Dedifferentiated amniotic fluid mesenchymal stem cell (primary cell): Measurements from ENCODE around the gene B4GALT2.
A peak's percentile ranks its signal among the peaks of the same experiment; 100 is the strongest.

Source experiments
- DNase-seq: peaks from one replicate; pipeline ENCODE4 v3.0.0-alpha.2; 2016; ENCODE audit errors: extremely low spot score

Gene B4GALT2

DNA sequence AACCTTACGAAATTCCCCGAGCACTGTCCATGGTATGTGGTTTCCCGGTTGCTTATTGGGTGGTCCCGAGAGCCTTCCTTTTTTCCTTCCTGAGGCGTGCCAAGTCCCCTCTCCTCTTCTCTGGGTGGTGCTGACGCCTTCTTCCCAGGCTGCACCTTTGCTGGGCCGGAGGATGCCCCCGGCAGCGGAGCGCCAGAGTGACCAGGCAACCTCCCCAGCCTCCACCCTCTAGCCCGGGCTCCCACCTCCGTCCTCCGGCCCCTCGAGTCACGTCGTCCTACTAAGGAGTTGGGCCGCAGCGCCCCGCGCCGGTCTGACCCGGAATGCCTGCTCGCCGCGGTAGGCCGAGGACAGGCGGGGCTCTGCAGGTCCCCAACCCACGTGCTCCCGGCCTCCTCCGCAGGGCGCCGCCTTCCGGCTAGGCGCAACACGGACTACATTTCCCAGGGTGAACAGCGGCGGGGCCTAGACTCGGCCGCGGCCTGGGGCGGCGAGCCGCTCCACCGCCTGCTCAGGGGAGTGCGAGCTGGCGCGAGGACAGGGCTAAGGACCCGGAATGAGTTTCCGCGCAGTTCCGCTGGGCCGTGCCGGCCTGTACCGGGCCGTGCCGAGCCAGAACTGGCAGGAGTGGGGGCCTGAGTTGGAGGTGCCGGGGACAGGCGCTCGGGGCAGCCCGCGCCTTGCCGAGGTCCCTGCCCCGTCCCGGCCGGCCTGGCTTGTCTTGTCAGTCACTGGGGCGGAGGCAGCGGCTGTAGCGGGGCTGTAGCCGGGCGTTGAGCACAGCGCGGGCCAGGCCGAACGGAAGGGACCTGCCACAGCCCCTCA is 32.6 kb upstream of the B4GALT2 start, which contains the start of gene IPO13:
TSS of gene IPO13 (plus strand) at position 715 of the 825 bp plus-strand sequence. CDS start 651 bp downstream, outside the sequence.
- peak; percentile 94 for DNase-seq

DNA sequence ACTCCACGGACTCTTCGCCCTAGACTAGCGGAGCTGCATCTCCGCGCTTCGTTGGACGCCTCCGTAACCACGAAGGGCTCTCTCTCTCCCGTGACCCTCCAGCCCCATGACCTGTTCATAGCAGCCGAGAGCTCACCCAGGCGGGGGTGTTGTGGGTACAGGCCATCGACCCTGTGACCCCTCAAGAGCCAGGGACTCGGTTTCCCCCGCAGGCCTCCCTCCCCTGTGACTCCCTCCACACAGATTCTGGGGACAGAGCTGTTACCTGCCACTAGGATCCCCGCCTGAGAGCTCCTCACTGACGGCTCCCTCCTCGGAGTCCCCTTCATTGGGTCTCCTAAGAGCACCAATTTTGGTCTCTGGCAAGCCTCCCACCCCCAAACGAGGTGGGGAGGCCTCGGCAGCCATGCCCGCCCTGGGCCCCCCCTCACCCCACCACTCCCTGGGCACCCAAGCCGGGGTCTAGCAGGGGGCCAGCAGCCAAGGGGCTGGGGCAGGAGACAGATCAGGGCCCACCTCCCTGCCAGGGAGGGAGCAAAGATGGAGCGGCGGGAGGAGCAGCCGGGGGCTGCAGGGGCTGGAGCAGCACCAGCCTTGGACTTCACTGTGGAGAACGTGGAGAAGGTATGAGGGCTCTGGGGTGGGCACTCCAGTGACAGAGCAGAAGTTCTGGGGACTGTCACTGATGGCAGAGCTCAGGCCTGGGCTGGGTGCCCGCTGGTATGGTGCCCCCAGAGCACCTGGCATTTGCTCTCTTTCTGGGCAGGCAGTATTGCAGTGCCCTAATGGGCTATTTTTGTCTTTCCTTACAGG is 31.7 kb upstream of the B4GALT2 start:
- DNase-seq = no peak

DNA sequence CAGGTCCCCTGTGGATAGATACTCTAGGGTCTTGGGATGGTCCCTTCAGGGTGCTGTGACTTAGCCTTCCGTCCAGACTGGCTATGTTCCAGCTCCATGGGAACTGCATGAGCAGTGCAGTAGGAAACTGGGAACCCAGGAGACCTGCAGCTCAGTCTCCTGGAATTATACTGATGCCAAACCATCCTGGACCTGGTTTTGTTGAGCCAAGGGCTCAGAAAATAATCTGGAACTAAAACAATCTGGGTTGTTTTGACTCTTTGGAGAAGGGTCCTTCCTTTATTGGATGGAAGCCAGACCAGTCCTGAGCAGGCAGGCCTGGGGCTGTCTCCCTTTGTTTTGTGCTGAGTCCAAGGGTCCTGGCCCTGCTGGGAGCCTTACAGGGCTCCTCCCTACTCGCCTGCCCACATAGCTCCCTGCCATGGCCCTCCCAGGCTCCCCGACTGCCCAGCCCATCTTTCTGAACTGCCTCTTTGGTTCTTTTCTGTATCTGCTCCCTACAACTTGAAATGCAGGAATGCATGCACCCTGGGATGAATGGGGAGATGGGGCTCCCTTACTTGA is 31.1 kb upstream of the B4GALT2 start:
- no peak for DNase-seq

DNA sequence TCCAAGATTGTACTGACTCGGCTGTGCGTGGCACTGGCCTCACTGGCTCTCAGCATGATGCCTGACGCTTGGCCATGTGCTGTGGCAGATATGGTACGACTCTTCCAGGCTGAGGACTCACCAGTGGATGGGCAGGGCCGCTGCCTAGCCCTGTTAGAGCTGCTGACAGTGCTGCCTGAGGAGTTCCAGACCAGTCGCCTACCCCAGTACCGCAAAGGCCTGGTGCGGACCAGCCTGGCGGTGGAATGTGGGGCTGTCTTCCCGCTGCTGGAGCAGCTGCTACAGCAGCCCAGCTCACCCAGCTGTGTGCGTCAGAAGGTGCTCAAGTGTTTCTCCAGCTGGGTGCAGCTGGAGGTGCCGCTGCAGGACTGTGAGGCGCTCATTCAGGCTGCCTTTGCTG is 29.3 kb upstream of the B4GALT2 start:
- no peak for DNase-seq

DNA sequence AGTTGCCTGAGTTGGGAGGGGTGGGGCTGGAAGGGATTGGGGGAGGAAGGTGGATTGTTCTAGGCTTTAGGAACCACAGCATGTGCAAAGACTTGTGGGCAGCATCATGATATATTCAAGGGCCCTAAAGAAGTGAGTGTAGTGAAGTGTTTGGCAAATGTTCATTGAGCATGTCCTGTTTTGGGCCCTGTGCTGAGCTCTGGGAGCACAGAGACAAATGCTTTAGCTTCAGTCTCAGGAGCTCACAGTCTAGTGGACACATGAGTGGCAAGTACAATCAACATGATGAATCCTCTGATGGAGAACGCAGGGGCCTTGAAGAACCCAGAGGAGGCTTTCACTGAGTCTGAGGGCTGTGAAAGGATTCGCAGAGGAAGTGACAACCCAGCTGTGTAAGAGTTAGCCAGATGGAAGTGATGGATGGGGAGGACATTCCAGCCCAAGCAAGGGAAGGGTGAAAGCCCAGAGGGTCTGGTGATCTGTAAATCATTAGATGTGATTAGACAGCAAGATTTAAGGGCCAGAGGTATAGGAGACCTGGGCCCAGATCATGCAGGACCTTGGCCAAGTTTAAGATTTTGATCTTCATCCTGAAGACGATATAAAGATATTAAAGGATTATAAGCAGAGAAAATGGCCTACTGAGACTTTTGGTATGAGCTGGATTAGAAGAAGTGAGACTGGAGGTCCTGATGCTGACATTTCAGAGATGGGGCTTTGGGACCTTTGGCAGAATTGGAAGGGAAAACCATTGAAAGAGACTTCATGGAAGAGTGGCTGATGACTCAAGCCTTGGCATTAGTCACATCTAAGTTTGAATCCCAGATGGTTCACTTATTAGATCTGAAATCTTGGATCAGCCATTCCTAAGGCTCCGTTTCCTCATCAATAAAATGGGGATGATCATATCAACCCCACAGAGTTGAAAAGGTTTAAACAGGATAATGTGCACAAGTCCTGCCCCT is 27.7 kb upstream of the B4GALT2 start:
- no peak for DNase-seq

DNA sequence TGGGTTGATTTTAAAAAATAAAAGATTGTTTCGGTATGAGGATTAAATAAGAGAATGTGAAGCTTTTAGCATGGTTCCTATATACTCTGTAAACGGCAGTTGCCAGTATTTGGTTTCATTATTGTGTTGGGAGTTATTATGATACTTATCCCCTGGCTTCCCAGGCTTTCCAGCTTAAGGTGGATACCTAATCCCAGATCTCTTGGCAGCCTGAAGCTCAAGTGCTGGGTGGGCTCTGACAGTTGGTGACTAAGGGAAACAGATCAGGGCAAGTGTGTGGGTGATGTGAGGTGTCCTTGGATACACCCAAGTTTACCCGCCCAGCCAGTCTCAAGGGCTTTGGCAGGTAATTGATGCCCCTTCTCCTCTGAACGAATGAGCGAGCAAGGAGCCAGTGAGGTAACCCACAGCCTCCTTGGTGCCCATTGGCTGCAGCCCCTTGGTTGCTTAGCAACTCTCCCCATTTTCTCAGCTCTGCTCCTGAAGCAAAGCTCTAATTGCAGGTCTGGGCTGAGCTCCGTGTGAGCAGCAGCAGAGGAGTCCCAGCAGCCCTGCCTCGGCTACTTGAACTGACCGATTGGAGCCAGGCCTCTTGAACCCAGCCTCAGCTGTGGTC is 26.2 kb upstream of the B4GALT2 start:
- DNase-seq = no peak

DNA sequence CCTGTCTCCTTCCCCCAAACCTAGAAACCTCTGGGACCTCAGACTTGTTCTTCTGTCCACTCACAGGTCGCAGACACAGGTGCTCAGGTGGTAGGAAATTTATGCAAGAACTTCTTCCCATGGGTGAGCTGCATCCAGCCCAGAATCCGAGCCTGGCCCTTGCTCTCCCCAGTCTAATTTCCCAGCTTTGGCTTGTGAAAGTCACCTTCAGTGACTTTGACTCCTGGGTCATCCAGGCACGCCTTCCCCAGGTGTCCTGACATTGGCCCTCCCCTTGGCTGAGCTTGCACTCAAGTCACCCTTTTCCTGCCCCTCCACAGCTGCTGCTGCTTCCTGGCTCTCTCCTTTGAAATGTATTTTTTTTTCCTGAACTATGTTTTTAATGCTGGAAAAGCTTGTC is 25.6 kb upstream of the B4GALT2 start:
- DNase-seq = no peak

DNA sequence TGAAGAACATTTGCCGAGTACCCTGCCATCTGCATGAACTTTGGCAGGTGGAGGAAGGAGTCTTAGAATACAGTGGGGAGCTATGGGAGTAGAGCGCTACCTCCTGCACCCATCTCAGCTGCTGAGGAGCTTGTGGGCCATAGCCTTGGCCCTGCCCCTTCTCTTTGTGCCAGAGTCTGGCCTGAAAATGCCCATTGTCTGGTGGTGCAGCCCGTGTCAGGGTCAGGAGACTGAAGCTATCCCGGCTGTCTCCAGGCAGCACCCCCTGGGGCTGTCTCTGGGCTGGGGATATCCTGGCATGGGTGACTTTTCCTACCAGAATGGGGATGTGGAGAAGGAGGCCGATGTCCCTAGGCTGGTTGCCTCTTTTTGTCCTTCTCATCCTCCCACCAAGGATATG is 25.0 kb upstream of the B4GALT2 start:
- DNase-seq = no peak

DNA sequence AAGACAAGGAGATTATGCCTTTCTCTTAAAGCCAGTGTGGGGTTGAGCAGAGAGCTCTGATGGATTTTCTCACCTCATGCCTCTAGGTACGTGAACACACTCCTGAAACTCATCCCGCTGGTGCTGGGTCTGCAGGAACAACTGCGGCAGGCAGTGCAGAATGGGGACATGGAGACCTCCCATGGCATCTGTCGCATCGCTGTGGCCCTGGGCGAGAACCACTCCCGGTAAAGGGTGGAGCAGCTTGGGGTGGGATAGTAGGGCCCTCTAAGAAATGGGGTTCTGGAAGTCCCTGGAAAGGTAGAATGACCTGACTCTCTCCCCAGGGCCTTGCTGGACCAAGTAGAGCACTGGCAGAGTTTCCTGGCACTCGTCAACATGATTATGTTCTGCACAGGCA is 22.8 kb upstream of the B4GALT2 start:
- DNase-seq = no peak

DNA sequence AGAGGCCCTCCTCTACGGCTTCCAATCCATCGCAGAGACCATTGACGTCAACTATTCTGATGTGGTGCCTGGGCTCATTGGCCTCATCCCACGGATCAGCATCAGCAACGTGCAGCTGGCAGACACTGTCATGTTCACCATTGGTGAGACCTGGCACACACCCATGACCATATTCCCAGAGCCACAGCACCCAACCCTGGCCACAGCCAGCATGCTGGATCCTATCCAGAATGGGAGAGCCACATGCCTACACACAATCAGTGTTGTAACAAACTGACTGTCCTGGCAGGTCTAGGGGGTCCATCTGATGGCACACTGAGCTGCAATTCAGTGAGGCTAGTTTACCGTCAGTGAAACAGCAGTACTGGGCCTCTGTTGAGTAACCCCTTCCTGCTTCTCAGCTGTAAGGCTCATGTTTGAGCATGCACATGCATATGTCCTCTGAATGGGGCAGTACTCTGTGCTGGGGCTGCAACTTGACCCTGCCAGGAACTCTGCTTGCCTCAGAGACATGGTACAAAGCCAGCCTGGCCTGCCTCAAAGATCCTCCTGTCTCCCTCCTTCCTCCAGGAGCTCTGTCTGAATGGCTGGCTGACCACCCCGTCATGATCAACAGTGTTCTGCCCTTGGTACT is 21.5 kb upstream of the B4GALT2 start:
- no peak for DNase-seq

DNA sequence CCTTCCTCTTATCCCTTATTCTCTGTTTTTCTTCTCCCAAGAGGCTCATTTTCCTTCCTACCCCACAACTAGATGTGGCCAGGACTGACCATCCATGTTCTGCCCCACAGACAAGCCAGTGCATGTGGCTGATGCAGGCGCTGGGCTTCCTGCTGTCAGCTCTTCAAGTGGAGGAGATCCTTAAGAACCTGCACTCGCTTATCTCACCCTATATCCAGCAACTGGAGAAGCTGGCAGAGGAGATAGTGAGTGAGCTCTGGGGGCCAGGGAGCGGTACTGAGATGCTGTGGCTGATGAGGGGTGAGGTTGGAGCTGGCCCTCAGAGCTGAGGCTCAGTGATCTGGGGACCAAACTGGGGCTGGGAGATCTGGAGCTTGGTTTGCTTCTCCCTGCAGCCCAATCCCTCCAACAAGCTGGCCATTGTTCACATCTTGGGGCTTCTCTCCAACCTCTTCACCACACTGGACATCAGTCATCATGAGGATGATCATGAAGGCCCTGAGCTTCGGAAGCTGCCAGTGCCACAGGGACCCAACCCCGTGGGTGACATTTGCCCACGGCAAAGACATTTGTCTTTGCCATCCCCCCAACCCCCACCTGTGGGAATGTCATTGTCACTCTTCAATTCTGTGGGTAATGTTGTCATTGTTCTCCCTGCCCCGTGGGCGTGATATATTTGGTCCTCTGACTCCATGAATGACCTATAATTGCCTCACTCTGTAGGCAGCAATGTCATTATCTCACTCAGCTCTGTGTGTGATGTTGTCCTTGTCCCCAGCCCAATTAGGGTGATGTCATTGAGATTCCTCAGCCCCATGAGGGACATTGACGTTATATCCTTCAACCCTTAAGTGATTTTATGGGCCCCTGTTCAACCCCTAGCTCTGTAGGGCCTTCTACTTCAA is 20.4 kb upstream of the B4GALT2 start:
- no peak for DNase-seq

DNA sequence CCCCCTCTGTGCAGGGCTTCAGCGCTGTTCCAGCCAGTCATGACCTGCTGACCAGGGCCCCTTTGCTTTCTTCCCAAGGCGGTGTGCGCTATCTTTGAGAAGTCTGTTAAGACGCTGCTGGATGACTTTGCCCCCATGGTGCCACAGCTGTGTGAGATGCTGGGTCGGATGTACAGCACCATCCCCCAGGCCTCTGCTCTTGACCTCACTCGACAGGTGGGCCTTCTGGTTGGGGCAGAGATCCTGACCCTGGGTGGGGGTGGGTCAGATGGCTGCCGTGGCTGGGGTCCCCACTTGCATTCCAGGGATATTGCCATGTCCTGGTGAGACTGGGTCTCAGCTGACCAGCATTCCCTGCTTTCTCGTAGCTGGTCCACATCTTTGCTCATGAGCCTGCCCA is 18.2 kb upstream of the B4GALT2 start:
- no peak for DNase-seq

DNA sequence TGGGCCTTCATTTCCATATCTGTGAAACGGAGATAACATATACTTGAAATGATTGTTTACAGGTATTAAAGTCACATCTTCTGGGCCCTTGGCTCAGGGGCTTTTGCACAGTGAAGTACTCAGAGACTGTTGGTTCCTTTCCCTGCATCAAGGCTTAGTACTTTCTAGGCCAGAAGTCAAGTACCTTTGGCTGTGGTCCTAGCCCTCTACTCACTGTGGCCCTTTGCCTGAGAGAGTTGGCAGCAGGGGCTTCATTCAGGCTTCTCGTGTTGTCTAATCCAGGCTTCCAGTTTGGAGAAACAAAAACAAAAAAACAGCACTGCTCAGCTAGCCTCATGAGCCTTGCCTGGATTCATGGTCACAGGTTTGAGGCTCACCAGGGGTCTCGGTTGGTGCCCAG is 17.3 kb upstream of the B4GALT2 start:
- DNase-seq = no peak

DNA sequence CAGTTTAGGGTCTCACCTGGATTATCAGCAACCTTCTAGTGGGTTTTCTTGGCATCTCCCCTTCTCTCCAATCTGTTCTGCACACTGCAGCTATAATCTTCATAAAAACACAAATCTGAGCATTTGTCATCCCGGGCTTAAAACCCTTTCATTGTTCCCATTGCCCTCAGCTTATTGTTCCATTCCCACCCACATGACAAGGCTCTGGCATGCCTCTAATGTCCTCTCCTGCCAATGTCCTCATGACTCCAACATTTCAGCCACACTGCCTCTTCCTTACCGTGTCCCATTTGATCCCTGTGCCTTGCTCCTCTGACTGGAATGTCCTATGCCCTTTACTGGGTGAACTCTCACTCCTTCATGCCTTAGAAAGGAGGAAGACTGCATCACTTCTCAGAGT is 16.7 kb upstream of the B4GALT2 start:
- no peak for DNase-seq

DNA sequence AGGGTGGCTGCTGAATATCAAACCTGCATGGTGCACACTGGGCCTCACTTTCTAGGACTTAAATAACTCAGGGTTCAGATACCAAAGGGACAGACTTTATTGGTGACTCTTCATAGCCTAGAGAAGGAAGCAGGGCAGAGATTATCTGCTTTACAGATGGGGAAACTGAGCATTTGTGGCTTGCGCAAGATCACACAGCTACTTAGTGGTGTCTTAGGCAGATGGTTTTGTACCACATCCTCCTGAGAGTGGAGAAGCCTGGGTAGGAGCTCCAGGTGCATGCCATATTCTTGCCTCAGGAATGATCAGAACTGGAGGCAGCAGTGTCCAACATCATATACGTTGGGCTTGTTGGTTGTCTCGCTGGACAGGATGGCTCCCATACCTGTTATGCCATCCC is 16.0 kb upstream of the B4GALT2 start:
- no peak for DNase-seq

DNA sequence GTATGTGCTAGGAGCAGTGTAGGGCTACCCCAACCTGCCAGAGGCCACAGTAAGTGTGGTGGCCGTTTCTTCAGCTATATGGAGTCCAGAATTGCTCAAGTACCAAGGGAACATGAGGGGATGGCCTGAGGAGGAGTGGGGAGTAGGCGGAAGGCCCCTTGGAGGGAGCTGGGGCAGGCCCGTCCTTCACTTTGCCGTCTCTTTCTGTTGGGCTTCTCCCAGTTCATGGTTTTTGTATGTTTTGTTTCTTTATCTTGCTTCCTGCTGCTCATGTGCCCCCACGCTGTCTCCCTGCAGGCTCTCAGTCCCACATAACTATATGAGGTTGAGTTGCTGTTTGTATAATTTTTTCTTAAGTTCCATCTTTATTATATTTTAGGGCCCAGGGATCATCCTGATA is 15.1 kb upstream of the B4GALT2 start:
- no peak for DNase-seq

DNA sequence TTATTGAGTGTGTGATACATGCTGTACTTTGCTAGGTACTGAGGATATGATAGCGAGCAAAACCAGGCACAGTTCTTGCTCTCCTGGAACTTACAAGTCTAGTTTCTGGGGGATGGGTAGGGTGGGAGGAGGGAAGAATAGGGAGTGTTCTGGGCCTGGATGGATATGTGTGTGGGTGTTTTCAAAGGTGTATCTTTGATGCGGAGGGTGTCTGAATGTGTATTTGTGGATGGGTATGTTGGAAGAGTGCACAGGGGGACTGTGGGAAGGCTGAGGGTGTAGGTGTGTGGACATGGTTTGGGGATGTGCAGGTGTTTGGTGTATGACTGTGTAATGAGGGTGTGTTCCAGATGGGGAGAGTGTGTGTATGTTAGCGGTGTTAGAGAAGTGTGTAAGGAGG is 13.7 kb upstream of the B4GALT2 start:
- DNase-seq = no peak

DNA sequence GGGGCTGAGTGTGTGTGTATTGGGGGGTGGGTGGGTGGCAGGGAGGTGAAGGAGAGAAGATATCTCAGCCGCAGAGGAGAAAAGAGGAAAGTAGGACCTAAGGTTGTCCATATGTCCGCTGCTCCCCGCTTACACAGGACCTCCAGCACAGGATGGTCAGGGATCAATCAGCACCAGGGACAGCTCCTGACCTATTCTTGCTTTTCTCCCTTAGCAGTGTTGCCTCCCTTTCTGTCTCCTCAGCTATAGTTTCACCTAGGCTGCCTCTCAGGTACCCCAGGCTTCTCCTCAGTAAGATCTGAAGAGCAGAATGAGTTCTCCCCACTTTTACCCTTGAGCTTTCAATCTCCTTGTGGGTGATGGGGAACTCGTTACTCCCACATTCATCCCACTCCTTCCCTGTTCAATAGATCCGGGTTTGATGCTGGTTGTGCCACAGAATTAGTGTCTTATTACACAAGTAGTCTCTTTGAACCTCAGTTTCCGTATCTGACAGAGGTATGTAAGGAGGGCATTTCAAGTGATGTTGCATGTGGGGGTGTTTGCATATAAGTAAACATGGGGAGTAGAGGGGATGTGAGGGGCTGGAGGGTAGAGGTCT is 10.6 kb upstream of the B4GALT2 start:
- no peak for DNase-seq

DNA sequence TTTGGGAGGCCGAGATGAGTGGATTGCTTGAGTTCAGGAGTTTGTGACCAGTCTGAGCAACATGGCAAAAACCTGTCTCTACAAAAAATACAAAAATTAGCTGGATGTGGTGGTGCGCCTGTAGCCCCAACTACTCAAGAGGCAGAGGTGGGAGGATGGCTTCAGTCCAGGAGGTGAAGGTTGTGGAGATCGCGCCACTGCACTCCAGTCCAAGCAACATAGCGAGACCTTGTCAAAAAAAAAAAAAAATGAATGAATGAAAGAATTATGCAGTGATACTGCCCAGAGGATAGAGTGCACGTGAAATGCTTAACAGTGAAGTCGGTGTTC is 9.6 kb upstream of the B4GALT2 start:
- DNase-seq = no peak
